HG02884 (cell line): ENCODE results near the gene XPNPEP2.

Experiments
- ATAC-seq: cut with Tn5 transposase; IDR thresholded peaks from one replicate; pipeline ENCODE4 v1.9.1; 2021; ENCODE audit warnings: mild to moderate bottlenecking, moderate library complexity; ENCODE audit not compliant: unreplicated experiment

The XPNPEP2 gene

GRCh38 chrX:129738466-129739308 is at the start of gene XPNPEP2:
Gene XPNPEP2, plus strand, starts transcription at chrX:129738979. Its CDS starts 235 bp downstream, at chrX:129739214.
- no peak for ATAC-seq

- no peak for ATAC-seq
Observed at GRCh38 chrX:129689796-129690195, 49.0 kb upstream of the XPNPEP2 start.

GRCh38 chrX:129690435-129690834 is 48.3 kb upstream of the XPNPEP2 start:
- no peak for ATAC-seq

- no peak for ATAC-seq
Observed at GRCh38 chrX:129693354-129693753, 45.4 kb upstream of the XPNPEP2 start.

- ATAC-seq: no peak
Observed at GRCh38 chrX:129694805-129695204, 44.0 kb upstream of the XPNPEP2 start.

GRCh38 chrX:129695535-129695934 is 43.2 kb upstream of the XPNPEP2 start:
- no peak for ATAC-seq

- ATAC-seq: no peak
Observed at GRCh38 chrX:129695937-129696336, 42.8 kb upstream of the XPNPEP2 start.

GRCh38 chrX:129696463-129697155 is 42.2 kb upstream of the XPNPEP2 start:
- no peak for ATAC-seq

GRCh38 chrX:129697204-129697829 is 41.5 kb upstream of the XPNPEP2 start:
- no peak for ATAC-seq

- no peak for ATAC-seq
Observed at GRCh38 chrX:129698150-129698549, 40.6 kb upstream of the XPNPEP2 start.

GRCh38 chrX:129700536-129700935 is 38.2 kb upstream of the XPNPEP2 start:
- no peak for ATAC-seq

GRCh38 chrX:129701624-129702069 is 37.1 kb upstream of the XPNPEP2 start:
- ATAC-seq: no peak

- ATAC-seq: no peak
Observed at GRCh38 chrX:129704491-129704890, 34.3 kb upstream of the XPNPEP2 start.

GRCh38 chrX:129705377-129705925 is 33.3 kb upstream of the XPNPEP2 start:
- no peak for ATAC-seq

GRCh38 chrX:129705988-129706387 is 32.8 kb upstream of the XPNPEP2 start:
- ATAC-seq: no peak

GRCh38 chrX:129706400-129707072 is 32.2 kb upstream of the XPNPEP2 start:
- no peak for ATAC-seq

- no peak for ATAC-seq
Observed at GRCh38 chrX:129714581-129714980, 24.2 kb upstream of the XPNPEP2 start.

- ATAC-seq: no peak
Observed at GRCh38 chrX:129716507-129716906, 22.3 kb upstream of the XPNPEP2 start.

- no peak for ATAC-seq
Observed at GRCh38 chrX:129717892-129718291, 20.9 kb upstream of the XPNPEP2 start.

GRCh38 chrX:129718676-129719075 is 20.1 kb upstream of the XPNPEP2 start:
- no peak for ATAC-seq

- no peak for ATAC-seq
Observed at GRCh38 chrX:129719268-129719667, 19.5 kb upstream of the XPNPEP2 start.
